Stimulated activated CD4-positive, alpha-beta T cell treated with anti-CD3 and anti-CD28 coated beads, Interleukin-1b, Interleukin-23, amount 100 ng/mL, for 1 hour (primary cell): Measurements from ENCODE around the gene PPP2R3C.
"Not testable (repeated sequence)": the region's sequence is repeated elsewhere in the genome, so short reads cannot be mapped to it uniquely, and the experiment has no call there.

ENCODE experiments used
- DNase-seq, 2 donors: peaks; one replicate each; pipeline ENCODE4 v3.0.0-alpha.2; 2020; ENCODE audit warnings: low read depth in 2 of 2

Gene PPP2R3C

DNA sequence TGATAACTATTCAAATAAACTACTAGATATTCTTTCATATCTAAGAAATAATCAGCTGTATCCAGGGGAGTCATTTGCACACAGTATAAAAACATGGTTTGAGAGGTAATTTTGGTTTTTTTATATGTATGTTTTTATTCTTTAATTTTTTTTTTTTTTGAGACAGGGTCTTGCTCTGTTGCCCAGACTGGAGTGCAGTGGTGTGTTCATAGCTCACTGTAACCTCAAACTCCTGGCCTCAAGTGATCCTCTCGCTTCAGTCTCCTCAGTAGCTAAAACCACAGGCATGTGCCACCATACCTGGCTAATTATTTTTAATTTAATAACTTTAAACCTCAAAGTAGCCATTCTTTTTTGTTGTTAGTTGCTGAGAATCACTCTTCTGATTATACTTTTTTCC lies 2.3 kb upstream of the PPP2R3C start:
- DNase-seq = no peak

DNA sequence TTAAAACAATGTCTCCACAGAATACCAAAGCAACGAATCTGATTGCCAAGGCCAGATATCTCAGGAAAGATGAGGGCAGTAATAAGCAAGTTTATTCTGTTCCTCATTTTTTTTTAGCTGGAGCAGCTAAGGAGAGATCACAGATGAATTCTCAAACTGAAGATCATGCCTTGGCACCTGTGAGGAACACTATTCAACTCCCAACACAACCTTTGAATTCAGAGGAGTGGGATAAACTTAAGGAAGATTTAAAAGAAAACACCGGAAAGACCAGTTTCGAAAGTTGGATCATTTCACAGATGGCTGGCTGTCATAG lies 1.6 kb upstream of the PPP2R3C start:
- DNase-seq = no peak

GRCh38 chr14:35122696-35123387 lies 1.1 kb upstream of the PPP2R3C start:
- DNase-seq = peak in 1 of 2 donors; percentile 13

DNA sequence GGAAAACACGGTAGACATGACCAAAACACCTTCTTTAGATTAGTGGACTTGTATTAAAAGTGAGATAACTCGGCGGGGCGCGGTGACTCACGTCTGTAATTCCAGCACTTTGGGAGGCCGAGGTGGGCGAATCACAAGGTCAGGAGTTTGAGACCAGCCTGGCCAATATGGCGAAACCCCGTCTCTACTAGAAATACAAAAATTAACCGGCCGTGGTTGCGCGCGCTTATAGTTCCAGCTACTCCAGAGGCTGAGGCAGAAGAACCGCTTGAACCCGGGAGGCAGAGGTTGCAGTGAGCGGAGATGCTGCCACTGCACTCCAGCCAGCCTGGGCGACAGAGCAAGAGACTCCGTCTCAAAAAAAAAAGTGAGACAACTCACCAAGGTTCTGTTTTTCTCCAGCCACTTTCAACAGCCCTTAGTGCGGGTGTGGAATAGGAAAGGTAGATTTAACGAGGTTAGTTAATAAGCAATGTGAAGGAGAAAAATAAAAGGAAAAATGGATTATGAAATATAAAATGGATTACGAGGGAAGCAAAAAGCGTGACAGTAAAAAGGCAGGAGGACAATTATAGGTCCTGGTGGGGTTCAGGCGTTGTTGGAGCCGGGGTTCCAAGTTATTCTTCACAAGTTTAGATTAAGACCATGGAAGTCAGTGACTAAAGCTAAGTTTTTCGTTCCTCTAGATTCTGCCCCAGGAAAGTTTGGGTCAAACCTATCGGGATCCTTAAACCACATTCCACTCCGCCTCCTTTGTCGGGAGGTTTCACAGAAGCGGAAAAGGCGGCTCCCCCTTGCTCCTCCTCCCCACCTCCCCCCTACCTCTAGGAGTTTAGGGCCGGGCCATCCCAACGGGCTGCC lies 534 bp downstream of the PPP2R3C start:
- no peak for DNase-seq

DNA sequence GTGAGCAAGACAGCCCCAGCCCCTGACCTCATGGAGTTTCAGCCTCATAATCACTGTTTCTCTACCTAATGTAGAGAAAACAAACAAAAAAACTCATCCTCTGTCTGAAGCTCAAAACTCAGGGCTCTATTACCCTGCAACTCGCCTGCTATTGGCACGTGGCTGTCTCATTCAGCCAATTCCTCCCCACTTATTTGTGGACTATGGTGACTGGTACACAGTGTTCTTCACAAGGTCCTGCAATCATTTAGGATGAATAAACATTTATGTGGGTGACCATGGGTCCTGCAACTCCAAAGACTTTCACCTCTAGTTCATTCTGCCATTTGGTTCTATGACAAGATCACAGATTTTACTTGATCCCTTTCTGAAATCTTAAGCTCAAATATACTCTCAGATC lies 4.7 kb downstream of the PPP2R3C start:
- no peak for DNase-seq

DNA sequence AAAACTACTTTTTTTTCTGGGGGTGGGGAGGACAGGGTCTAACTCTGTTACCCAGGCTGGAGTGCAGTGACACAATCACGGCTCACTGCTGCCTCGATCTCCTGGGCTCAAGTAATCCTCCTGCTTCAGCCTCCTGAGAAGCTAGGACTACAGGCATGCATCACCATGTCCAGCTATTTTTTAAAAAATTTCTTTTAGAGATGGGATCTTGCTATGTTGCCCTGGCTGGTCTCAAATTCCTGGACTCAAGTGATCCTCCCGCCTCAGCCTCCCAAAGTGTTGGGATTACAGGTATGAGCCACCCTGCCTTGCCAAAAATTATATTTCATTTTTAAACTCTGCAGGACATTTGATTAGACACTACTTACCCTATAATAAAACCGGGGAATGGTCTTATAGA lies 5.5 kb downstream of the PPP2R3C start:
- no peak for DNase-seq

- no peak for DNase-seq
Measured at GRCh38 chr14:35114036-35114435, 7.8 kb downstream of the PPP2R3C start.

DNA sequence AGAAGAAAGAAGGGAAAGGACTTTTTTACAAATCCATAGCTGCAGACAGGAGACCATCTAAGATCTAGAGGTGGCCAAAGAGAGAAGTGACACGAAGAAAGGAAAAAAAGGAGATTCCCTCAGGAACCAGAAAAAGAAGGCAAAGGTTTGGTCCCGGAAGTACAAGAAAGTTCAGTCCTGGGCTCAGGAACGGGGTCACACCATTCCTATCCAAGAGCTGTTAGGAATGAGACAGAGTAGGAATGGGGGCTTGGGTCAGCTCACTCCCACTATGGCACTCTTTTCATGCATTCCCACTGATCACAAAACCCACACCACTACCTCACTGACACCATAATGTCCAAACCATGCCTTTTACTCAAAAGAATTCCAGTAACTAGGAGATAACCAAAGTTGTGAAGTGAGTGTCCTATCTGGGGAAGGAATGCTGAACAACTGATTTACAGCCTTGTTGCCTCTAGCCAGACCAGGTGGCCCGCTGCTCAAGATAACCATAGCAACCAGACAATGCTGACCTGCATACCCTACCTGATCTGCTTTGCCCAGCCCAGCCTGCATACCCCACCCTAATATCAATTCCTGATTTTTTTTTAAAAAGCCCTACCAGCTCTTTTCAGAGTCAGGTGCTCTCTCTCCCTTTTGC lies 8.4 kb downstream of the PPP2R3C start:
- DNase-seq = no peak

DNA sequence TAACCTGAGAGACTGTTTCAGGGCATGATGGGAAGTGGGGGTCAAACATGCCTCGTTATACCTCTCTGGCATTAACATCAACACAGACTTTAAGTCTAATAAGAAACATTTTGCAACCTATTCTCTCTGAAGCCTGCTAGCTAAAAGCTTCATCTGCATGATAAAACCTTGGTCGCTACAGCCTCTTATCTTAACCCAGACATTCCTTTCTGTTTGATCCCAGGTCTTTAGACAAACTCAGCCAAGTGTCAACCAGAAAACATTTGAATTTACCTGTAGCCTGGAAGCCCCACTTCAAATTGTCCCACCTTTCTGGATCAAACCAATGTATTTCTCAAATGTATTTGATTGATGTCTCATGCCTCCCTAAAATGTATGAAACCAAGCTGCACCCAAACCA lies 9.1 kb downstream of the PPP2R3C start:
- no peak for DNase-seq

DNA sequence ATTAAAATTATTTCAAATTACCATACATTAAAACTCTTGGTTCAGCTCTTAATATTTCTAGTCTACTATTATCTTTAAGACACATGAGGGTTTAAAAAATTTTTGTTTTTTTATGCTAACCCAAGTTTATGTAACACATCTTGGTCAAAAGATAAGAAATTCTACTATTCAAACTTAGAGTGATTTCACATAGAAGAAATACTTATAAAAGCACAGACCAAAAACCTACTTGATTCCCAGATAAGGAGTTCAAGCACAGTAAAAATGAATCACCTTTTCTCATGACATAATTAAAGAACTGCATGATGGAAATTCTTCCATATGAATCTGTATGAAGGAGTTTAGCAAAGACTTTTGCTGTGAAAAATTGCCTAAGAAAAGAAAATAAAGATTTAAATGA lies 13.9 kb downstream of the PPP2R3C start:
- DNase-seq = no peak

DNA sequence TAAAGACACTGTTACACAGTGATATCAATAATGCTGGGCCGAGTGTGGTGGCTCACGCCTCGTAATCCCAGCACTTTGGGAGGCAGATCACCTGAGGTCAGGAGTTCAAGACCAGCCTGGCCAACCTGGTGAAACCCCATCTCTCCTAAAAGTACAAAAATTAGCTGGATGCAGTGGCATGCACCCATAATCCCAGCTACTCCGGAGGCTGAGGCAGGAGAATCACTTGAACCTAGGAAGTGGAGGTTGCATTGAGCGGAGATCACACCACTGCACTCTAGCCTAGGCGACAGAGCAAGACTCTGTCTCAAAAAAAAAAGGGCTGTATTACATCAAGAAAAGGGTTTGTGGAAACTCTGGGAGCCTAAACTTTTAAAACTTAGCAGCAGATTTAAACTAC lies 27.1 kb downstream of the PPP2R3C start:
- DNase-seq = not testable (repeated sequence)

GRCh38 chr14:35088514-35088913 lies 33.3 kb downstream of the PPP2R3C start:
- DNase-seq = no peak

GRCh38 chr14:35085441-35085840 lies 36.3 kb downstream of the PPP2R3C start:
- no peak for DNase-seq

DNA sequence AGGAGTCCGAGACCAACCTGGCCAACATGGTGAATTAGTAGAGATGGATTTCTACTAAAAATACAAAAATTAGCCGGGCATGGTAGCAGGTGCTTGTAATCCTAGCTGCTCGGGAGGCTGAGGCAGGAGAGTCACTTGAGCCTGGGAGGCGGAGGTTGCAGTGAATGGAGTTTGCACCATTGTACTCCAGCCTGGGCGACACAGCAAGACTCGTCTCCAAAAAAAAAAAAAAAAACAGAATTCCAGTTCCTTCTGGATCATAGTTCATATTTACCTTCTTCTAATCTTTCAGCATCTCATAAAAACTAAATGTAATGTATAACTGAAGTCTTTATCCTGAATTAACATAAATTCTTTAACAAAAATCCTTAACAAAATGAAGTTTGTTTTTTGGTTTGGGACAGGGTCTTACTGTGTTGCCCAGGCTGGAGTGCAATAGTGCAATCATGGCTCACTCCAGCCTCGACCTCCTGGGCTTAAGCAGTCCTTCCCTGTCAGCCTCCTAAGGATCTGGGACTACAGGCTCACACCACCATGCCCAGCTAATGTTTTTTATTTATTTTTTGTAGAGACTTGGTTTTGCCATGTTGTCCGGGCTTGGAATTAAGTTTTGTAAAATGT lies 38.1 kb downstream of the PPP2R3C start:
- DNase-seq = no peak

DNA sequence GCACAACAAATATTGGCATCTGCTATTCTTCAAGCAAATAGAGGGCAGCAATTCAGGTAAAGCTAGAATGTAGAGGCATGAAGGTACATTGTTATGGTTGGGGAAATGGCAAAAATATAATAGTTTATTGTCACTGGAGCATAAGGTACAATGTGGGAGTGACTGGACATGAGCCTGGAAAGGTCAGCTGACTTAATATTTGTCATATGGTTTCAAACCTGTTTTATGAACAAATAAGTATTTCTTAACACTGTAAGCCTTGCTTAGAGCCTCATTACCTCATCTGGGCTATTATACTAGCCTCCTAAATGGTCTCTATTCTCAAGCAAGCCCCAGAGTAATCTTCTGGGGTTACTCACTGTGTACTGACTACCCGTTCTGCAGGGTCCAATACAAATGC lies 42.0 kb downstream of the PPP2R3C start:
- DNase-seq = no peak

- DNase-seq = no peak
Measured at GRCh38 chr14:35078082-35078481, 43.7 kb downstream of the PPP2R3C start.

DNA sequence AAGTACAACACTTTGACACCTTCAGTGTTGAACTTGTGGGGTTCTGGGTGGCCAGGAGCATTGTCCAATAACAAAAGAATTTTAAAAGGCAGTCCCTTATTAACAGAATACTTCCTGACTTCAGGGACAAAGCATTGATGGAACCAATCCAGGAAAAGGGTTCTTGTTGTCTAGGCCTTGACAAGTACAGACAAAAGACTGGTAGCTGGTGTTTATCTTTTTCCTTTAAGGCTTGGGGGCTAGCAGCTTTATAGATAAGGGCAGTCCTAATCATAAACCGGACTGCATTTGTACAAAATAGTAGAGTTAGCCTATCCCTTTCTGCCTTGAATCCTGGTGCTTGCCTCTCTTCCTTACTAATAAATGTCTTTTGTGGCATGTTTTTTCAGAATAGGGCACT lies 48.3 kb downstream of the PPP2R3C start:
- no peak for DNase-seq

DNA sequence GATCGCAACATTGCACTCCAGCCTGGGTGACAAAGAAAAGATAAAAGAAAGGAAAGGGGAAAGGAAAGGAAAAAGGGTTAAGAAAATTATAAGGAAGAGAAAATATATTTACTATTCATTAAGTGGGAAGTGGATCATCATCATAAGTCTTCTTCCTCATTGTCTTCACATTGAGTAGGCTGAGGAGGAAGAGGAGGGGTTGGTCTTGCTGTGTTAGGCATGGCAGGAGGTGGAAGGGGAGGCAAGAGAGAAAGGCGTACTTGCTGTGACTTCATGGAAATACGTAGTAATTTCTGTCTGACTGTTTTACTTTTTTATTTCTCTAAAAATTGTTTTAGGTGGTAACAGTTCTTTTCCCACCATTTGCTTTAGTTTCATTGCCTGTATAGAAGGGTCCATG lies 49.6 kb downstream of the PPP2R3C start:
- DNase-seq = no peak

GRCh38 chr14:35068238-35069012 lies 53.4 kb downstream of the PPP2R3C start:
- DNase-seq = no peak

DNA sequence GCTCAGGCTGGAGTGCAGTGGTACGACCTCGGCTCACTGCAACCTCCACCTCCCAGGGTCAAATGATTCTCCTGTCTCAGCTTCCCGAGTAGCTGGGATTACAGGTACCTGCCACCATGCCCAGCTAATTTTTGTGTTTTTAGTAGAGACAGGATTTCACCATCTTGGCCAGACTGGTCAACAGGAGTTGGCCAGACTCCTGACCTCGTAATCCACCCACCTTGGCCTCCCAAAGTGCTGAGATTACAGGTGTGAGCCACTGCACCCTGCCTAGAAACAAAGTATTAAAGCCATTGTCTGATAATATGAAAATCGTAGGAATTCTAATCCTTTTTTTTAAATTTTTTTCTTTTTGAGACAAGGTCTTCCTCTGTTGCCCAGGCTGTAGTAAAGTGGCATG lies 56.1 kb downstream of the PPP2R3C start:
- not testable (repeated sequence) for DNase-seq

- DNase-seq = not testable (repeated sequence)
Measured at GRCh38 chr14:35061113-35061791, 60.5 kb downstream of the PPP2R3C start.
